Measurements from ENCODE around the gene PTPRM. TPM values are rescaled to one million over a fixed set of nuclear protein-coding genes. Genes with fewer than 3 reads are reported as not detected.

PTPRM gene
- total and polyA plus RNA-seq, 2 experiments from 2014 or later, result 1.6 to 5.3 TPM

GRCh38 chr18:7817575-7818230 lies 250.6 kb downstream of the PTPRM start:
- TF ChIP-seq CREB1 (CRISPR knock-in tag; IDR thresholded peaks at IDR 0.05; ENCODE audit: low read depth), result no peak
- no peak for TF ChIP-seq EZH2phosphoT487 (IDR thresholded peaks at IDR 0.05; ENCODE audit: unreplicated experiment)
- no peak for TF ChIP-seq CTCF (conservative IDR thresholded peaks at IDR 0.05; ENCODE audit: low read depth in 2 of 2)
- no peak for TF ChIP-seq NANOG (IDR thresholded peaks at IDR 0.05; ENCODE audit: borderline replicate concordance)
- no peak for TF ChIP-seq EZH2 (IDR thresholded peaks at IDR 0.05; ENCODE audit: low read depth, unreplicated experiment)
- no peak for TF ChIP-seq REST (IDR thresholded peaks at IDR 0.05; ENCODE audit: unreplicated experiment)
- TF ChIP-seq ZNF331 (CRISPR knock-in tag; IDR thresholded peaks at IDR 0.05; ENCODE audit: low read depth), result no peak
- TF ChIP-seq ZNF462 (CRISPR knock-in tag; IDR thresholded peaks at IDR 0.05), result no peak
- no peak for TF ChIP-seq ZNF114 (CRISPR knock-in tag; IDR thresholded peaks at IDR 0.05)
- no peak for TF ChIP-seq ETS1 (IDR thresholded peaks at IDR 0.05)
- TF ChIP-seq POLR2AphosphoS5 (IDR thresholded peaks at IDR 0.05; ENCODE audit: low read depth), result no peak
- TF ChIP-seq STAT1 (IDR thresholded peaks at IDR 0.05; ENCODE audit: unreplicated experiment), result no peak
- no peak for TF ChIP-seq JUNB (IDR thresholded peaks at IDR 0.05; ENCODE audit: unreplicated experiment)
- H3K36me3 ChIP-seq (ENCODE audit: insufficient read depth), result peaks cover 13% of the 10 kb centered on the region; the same call in 1 of the 2 replicates
- no peak for ATAC-seq

More at GRCh38 chr18:7817575-7818230, 250.6 kb downstream of the PTPRM start:
- no peak overlapping the region for H3K27ac Mint-ChIP-seq
- DNase-seq (ENCODE audit: low spot score), result no peak
- H3K27me3 ChIP-seq (ENCODE audit: insufficient read depth), result no peaks in the 10 kb centered on the region
- H3K4me3 ChIP-seq, result no peak overlapping the region
- H3K4me2 ChIP-seq, result no peak overlapping the region
- H3K4me1 Mint-ChIP-seq, result no peaks in the 10 kb centered on the region; the same call in 2 of the 3 replicates
- H3K4me1 ChIP-seq (ENCODE audit: insufficient read depth), result no peaks in the 10 kb centered on the region
- H3K27me3 Mint-ChIP-seq (ENCODE audit: insufficient read depth, low read depth, poor library complexity), result no peaks in the 10 kb centered on the region
- no peak overlapping the region for H3K4me3 Mint-ChIP-seq
- H3K36me3 Mint-ChIP-seq (ENCODE audit: low read depth), result peaks cover 18% of the 10 kb centered on the region
- H4K20me1 ChIP-seq (replicated peaks; ENCODE audit: insufficient read depth), result no peaks in the 10 kb centered on the region
- H3K27ac ChIP-seq (ENCODE audit: low read depth), result no peak overlapping the region
- no peaks in the 10 kb centered on the region for H3F3A ChIP-seq (replicated peaks; ENCODE audit: low read depth)
- no peak overlapping the region for H2AFZ ChIP-seq
- H3K9me2 ChIP-seq (ENCODE audit: insufficient read depth), result no peaks in the 10 kb centered on the region; the same call in 1 of the 2 replicates
- H3K79me2 ChIP-seq (replicated peaks; ENCODE audit: insufficient read depth), result no peaks in the 10 kb centered on the region
- peaks cover 23% of the 10 kb centered on the region for H3K9me3 Mint-ChIP-seq
